ENCODE results near the gene DPEP3.
A peak's percentile ranks its signal among the peaks of the same experiment; 100 is the strongest.

The DPEP3 gene

GRCh38 chr16:67966549-67967182 lies 13.6 kb downstream of the DPEP3 start:
- DNase-seq = peak in 1 of 2 donors; percentile 87
- peak overlapping the region; percentile 95 to 96 for H3K27ac ChIP-seq
- no peaks in the 10 kb centered on the region for H3K27me3 ChIP-seq
- peak overlapping the region; percentile 93 to 98 for H3K4me3 ChIP-seq
- TF ChIP-seq CTCF (IDR thresholded peaks at IDR 0.05) = no peak
- peaks cover 12 to 21% (median 17%) of the 10 kb centered on the region in 3 donors for H3K36me3 ChIP-seq
- H3K9me3 ChIP-seq = no peaks in the 10 kb centered on the region
- intact Hi-C loops (cut with DNase I; ENCODE audit: low total_unique reads) = no loop called here
- H3K4me1 ChIP-seq = peaks cover 0 to 62% (median 54%) of the 10 kb centered on the region in 4 donors

- no peak for DNase-seq
- H3K27me3 ChIP-seq = no peaks in the 10 kb centered on the region
- H3K36me3 ChIP-seq = peaks cover 20 to 28% (median 25%) of the 10 kb centered on the region in 3 donors
- TF ChIP-seq CTCF (IDR thresholded peaks at IDR 0.05) = no peak
- intact Hi-C loops (cut with DNase I; ENCODE audit: low total_unique reads) = no loop called here
- peaks cover 0 to 68% (median 60%) of the 10 kb centered on the region in 4 donors for H3K4me1 ChIP-seq
- H3K9me3 ChIP-seq = no peaks in the 10 kb centered on the region
- H3K27ac ChIP-seq = peak overlapping the region; percentile 95 to 96
- H3K4me3 ChIP-seq = peak overlapping the region; percentile 93 to 98
These were observed 14.4 kb downstream of the DPEP3 start for GRCh38 chr16:67965668-67966548.

- no peak for DNase-seq
- intact Hi-C loops (cut with DNase I; ENCODE audit: low total_unique reads) = no loop called here
- Histone ChIP-seq H3K9me3 (no peaks in the 10 kb centered on the region), H3K27me3 (no peaks in the 10 kb centered on the region), H3K4me1 (peaks cover 0 to 80% (median 71%) of the 10 kb centered on the region in 4 donors), H3K4me3 (no peak overlapping the region), H3K36me3 (peaks cover 33 to 41% (median 38%) of the 10 kb centered on the region in 3 donors), H3K27ac (peak overlapping the region; percentile 34 to 95)
- TF ChIP-seq CTCF (IDR thresholded peaks at IDR 0.05) = no peak
These were observed 15.7 kb downstream of the DPEP3 start for GRCh38 chr16:67964477-67965131.

- Histone ChIP-seq H3K9me3 (no peaks in the 10 kb centered on the region), H3K27me3 (no peaks in the 10 kb centered on the region), H3K36me3 (peaks cover 35 to 49% (median 46%) of the 10 kb centered on the region in 3 donors), H3K4me3 (no peak overlapping the region), H3K27ac (peak overlapping the region; percentile 34 to 42), H3K4me1 (peaks cover 0 to 85% (median 71%) of the 10 kb centered on the region in 4 donors)
- intact Hi-C loops (cut with DNase I; ENCODE audit: low total_unique reads) = no loop called here
- TF ChIP-seq CTCF (IDR thresholded peaks at IDR 0.05) = no peak
- DNase-seq = no peak
These were observed 16.5 kb downstream of the DPEP3 start for GRCh38 chr16:67963662-67964321.

GRCh38 chr16:67963292-67963661 lies 17.0 kb downstream of the DPEP3 start:
- no peak for TF ChIP-seq CTCF (IDR thresholded peaks at IDR 0.05)
- Histone ChIP-seq H3K27me3 (no peaks in the 10 kb centered on the region), H3K4me1 (peaks cover 0 to 85% (median 71%) of the 10 kb centered on the region in 4 donors)

More at GRCh38 chr16:67963292-67963661, 17.0 kb downstream of the DPEP3 start:
- DNase-seq = no peak
- Histone ChIP-seq H3K9me3 (no peaks in the 10 kb centered on the region), H3K36me3 (peaks cover 35 to 55% (median 51%) of the 10 kb centered on the region in 3 donors), H3K4me3 (no peak overlapping the region), H3K27ac (peak overlapping the region; percentile 34 to 42)
- intact Hi-C loops (cut with DNase I; ENCODE audit: low total_unique reads) = no loop called here

All from tibial artery (tissue), 4 donors.